GM12873 (cell line): ENCODE data around the gene AHCTF1.

Experiments used
- CTCF ChIP-seq: IDR thresholded peaks from 2 replicates; pipeline ENCODE4 v1.5.1; 2012; ENCODE audit warnings: low read depth, mild to moderate bottlenecking, moderate library complexity, low read length, control low read depth; ENCODE audit not compliant: insufficient read depth; ENCODE audit errors: missing control alignments

The AHCTF1 gene

GRCh38 chr1:246798606-246799496 lies 132.9 kb downstream of the AHCTF1 start:
- TF ChIP-seq CTCF = no peak

GRCh38 chr1:246798107-246798506 lies 133.6 kb downstream of the AHCTF1 start:
- TF ChIP-seq CTCF = no peak

GRCh38 chr1:246797597-246797996 lies 134.2 kb downstream of the AHCTF1 start:
- no peak for TF ChIP-seq CTCF

- TF ChIP-seq CTCF = no peak
These were observed 134.6 kb downstream of the AHCTF1 start for GRCh38 chr1:246797157-246797556.

GRCh38 chr1:246795906-246796694 lies 135.6 kb downstream of the AHCTF1 start:
- TF ChIP-seq CTCF = no peak

- no peak for TF ChIP-seq CTCF
These were observed 136.7 kb downstream of the AHCTF1 start for GRCh38 chr1:246794828-246795671.
